BJ (cell line): ENCODE data around the gene PRRG3. TPM values are rescaled to one million over a fixed set of nuclear protein-coding genes. Genes with fewer than 3 reads are reported as not detected.

ENCODE experiments used
- CTCF ChIA-PET: fragments of 350-600 bp; formaldehyde crosslinking; extraction: SDS; loops from one replicate; lab custom pipeline; 2021; ENCODE audit warnings: antibody characterized with exemption, inconsistent platforms; lab: Yijun Ruan, JAX
- POLR2A ChIA-PET: fragments of 300-600 bp; sonication (Branson Sonifier 250); formaldehyde crosslinking; extraction: SDS; loops from one replicate; lab custom pipeline; 2021; ENCODE audit warnings: antibody characterized with exemption; lab: Charles Lee
- DNase-seq: peaks from one replicate; pipeline ENCODE4 v3.0.0-alpha.2; 2011; ENCODE audit warnings: low read depth
- H3K27me3 ChIP-seq: 2 replicates; pipeline ENCODE4 v1.6.0; 2011; ENCODE audit warnings: low read length; ENCODE audit not compliant: control insufficient read depth, insufficient read depth
- H3K36me3 ChIP-seq: 2 replicates; pipeline ENCODE4 v1.5.1; 2011; ENCODE audit warnings: low read length; ENCODE audit not compliant: control insufficient read depth, insufficient read depth
- H3K4me3 ChIP-seq: 2 replicates; pipeline ENCODE4 v1.5.1; 2011; ENCODE audit warnings: low read depth, mild to moderate bottlenecking, control low read depth, low read length
- CTCF ChIP-seq: IDR thresholded peaks from 2 replicates; pipeline ENCODE4 v1.5.1; 2011; ENCODE audit warnings: low read depth, mild to moderate bottlenecking, control low read depth, inconsistent platforms, low read length, moderate library complexity; ENCODE audit not compliant: insufficient read depth
- polyA plus RNA-seq: library from polyadenylated mRNA; depleted of rRNA; stranded (reverse); fragments of >200 nt; gene quantifications from 2 replicates; pipeline ENCODE4 v1.2.3, GENCODE V29; 2011

Gene PRRG3
- polyA plus RNA-seq, 1 experiment, result not detected

- DNase-seq, result no peak
- ChIA-PET POLR2A (no interaction called here), CTCF (no interaction called here)
- TF ChIP-seq CTCF, result no peak
- H3K36me3 ChIP-seq, result no peaks in the 10 kb centered on the region
- no peaks in the 10 kb centered on the region for H3K27me3 ChIP-seq
- no peak within 1 kb of the TSS for H3K4me3 ChIP-seq
Measured at GRCh38 chrX:151734446-151734845, 39.2 kb downstream of the PRRG3 start, which contains the start of gene CNGA2. Gene CNGA2, plus strand, starts transcription at chrX:151734746. Its CDS starts 3,738 bp downstream, at chrX:151738484.

DNA sequence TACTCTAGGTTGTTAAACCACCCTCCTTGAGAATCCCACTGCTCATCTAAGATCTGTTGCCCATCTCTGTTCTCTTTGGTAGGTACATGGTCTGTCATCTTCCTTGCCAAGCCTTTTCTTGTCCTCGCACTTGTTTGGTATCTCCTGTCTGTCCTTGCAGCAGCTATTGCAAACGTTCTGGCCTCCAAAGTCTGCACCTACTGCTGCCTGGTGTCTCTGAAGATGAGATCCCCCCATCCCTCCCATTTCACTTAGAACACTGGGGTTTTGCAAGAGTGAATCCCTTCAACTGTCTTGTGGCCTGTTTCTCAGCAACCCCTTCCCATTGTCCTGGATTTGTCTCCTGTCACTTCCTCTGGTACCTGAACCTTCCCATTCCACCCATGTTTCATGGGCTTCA lies 40.0 kb downstream of the PRRG3 start:
- H3K4me3 ChIP-seq, result no peak overlapping the region

GRCh38 chrX:151736685-151737084 lies 41.4 kb downstream of the PRRG3 start:
- TF ChIP-seq CTCF, result no peak
- Histone ChIP-seq H3K27me3 (no peaks in the 10 kb centered on the region), H3K36me3 (no peaks in the 10 kb centered on the region), H3K4me3 (no peak overlapping the region)
- CTCF ChIA-PET, result interaction anchor here (1.5 kb wide), 1 partner anchor 14 kb away, joined by 3 read pairs; no protein-coding TSS in a partner anchor
- POLR2A ChIA-PET, result no interaction called here
- DNase-seq, result no peak

More for the DNA sequence above, 40.0 kb downstream of the PRRG3 start:
- Histone ChIP-seq H3K36me3 (no peaks in the 10 kb centered on the region), H3K27me3 (no peaks in the 10 kb centered on the region)
- no peak for TF ChIP-seq CTCF
- ChIA-PET CTCF (no interaction called here), POLR2A (no interaction called here)
- no peak for DNase-seq

DNA sequence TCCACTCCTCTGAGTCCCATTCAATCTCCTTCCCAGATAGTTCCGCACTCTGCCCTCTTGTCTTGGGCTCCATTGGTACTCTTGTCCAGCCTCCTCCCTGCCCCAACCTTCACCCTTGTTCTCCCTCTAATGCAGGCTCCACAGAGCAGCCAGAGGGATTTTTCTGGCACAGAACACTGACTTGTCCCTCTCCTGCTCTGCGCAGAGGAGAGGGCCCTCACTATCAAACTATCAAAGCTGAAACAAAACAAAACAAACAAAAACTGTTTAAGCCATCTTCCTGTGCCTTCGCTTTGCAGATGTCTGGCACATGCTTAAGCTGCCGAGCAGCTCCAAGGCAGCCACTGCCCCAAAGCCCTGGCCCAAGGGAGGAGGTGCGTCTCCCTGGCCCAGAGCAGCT lies 42.2 kb downstream of the PRRG3 start:
- Histone ChIP-seq H3K4me3 (no peak overlapping the region), H3K36me3 (no peaks in the 10 kb centered on the region), H3K27me3 (no peaks in the 10 kb centered on the region)
- DNase-seq, result no peak
- ChIA-PET CTCF (interaction anchor here (1.5 kb wide), 1 partner anchor 13 kb away, joined by 3 read pairs; no protein-coding TSS in a partner anchor), POLR2A (no interaction called here)
- no peak for TF ChIP-seq CTCF

- no peaks in the 10 kb centered on the region for H3K27me3 ChIP-seq
- no peak for DNase-seq
- TF ChIP-seq CTCF, result no peak
- ChIA-PET POLR2A (no interaction called here), CTCF (interaction anchor here (1.1 kb wide), 1 partner anchor 10 kb away, joined by 3 read pairs; no protein-coding TSS in a partner anchor)
- no peak overlapping the region for H3K4me3 ChIP-seq
- H3K36me3 ChIP-seq, result no peaks in the 10 kb centered on the region
Measured at GRCh38 chrX:151738751-151739150, 43.5 kb downstream of the PRRG3 start.
